NOMO-1 treated with dmso at 0.1 percent for 144 hours (cell line): ENCODE results near the gene CD59.

Experiments
- DNase-seq: peaks from one replicate; lab custom pipeline; 2025; ENCODE audit not compliant: unreplicated experiment; lab: John Stamatoyannopoulos, UW

CD59 gene

DNA sequence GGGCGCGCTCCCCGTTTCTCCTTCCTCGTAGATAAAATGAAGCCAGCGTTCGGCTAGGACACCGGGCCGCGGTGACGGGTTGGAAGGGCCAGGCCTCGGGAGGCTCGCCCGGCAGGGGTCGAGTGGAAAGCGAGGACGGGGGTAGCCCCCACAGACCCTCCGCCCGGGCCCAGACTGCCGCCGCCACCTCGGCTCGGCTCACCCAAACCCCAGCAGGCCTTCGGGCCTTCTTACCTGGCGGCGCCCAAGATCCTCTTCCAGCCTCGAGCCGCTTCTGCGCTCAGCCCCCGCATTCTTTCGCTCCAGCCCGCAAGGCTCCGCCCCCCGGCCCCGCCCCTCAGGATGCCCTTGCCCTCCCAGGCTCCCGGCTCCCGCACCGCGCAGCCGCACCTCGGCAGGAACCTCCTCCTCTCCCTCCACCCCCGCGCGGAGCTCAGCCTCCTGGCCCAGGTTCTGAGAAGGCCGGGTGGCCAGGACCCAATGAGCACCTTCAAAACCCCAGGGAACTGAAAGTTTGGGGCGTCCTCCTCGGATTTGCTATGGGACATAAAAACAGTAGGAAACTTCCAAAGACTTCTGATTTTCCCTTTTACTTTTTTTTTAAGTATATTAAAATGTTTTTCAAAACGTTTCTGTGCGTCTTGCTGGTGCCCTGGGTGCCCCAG is at the start of gene CD59:
Gene CD59 (minus strand): TSS at position 276 of the 665 bp plus-strand sequence. CDS start 13,978 bp downstream, outside the sequence.
- DNase-seq: peak; percentile 22

- no peak for DNase-seq
Observed at GRCh38 chr11:33785609-33786008, 49.4 kb upstream of the CD59 start.

DNA sequence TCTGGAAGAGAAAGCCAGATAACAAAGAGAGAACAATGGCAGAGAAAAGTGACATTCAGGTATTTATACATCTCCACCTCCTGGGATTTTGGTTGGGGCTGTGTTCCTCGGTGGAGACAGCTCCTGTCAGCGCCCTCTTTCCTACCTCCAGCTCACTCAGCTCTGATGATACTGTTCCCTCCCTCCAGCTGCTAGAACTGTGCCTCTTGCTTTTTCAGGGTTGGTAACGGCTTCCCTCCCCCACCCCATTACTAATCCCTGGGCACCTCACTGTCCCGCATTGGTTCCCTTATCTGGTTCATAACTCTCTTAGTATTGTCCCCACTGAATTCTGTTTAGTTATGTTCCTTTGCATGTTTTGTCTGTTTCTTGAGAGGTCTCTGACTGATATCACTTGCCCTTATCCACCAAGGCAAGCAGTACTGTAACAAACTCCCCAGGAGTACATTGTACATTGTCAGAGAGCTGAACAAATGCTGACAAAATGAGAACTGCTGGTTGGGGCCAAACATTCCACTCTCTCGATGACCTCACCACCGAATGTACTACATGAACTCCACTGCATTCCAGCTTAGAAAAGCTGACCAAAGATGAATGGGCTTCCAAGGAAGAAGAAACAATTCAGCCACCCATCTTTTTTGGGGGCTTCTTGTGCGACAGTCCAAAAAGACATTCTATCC is 43.8 kb upstream of the CD59 start:
- no peak for DNase-seq

DNA sequence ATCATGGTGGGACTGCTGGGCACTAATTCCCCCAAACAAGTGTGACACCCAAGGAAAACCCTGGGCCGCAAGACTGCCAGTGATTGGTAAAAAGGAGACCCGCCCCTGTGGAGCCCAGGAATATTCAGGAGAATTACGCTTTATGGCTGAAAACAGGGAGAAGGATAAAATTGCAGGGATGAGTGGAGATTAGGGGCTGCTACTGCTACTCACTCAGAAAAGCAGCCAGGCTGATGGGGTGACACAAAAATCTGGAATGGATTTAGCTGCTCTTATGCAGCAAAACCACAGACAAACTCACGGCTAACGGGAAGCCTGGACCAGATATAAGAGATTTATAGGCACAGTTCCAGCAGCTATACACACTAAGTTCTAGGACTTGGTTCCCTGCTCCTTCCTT is 42.5 kb upstream of the CD59 start:
- DNase-seq: no peak

DNA sequence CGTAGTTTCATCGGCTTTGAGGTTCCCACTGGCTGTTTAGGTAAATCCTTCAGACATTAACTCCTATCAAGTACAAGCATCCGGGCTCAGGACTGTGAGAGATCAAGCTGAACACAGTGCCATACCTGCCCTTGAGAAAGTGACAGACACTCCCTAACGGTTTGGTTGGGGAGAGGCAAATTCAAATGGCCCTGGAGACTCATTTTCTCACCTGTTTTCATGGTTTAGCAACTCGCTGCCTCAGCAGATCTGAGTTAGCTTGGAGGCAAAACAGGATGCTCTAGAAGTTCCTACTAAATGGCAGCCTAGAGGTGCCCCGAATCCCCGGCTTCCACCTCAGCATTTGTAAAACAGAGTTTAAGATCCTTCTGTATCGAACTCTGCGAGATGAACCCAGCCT is 41.7 kb upstream of the CD59 start:
- no peak for DNase-seq

- DNase-seq: no peak
Observed at GRCh38 chr11:33775832-33776470, 39.7 kb upstream of the CD59 start.

DNA sequence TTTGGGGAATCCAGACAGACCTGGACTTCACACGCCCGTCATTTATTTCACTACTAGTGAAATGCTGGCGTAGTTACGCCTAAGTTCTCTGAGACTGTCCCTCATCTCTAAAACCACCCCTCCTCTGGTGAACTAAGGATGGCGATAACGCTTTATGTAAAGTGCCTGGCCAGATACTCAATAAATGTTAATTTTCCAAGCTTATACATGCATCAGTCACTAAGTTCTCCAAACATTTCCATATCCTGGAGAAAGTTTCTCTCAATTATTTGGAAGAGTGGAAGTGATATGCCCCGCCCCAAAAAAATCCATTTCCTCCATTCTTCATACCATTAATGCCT is 39.2 kb upstream of the CD59 start:
- DNase-seq: no peak

DNA sequence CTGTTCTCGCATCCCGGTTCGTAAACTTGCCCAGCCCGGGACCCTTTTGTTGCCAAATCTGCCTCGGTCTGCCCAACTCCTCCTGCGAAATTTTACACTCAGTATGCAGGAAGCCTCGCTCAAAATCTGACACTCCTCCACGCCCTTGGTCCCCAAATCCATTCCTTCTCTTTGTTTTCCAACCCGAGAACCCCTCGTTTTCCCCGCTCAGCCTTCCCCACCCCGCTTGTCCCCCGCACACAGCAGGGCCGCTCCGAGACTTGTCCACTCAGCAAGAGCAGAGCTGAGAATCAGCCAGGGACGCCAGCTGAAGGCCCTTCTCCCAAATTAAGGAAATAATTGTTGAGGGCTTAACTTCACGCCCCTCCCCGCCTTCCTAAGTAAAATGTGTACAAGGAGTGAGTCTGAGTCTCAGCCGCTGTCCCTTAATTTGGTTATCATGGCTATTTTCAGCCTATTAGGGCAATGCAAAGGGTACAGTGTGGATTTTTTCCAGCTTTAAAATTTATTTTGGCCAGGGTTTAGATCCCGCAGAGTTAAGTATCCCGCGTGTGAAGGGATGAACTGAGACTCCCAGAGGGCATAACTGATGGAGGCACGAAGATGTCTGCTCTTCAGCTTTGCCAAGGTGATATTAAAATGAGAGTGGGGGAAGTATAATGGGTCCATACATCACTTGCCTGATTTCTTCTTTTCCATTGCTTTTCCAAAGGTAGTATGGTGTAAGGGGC is 38.7 kb upstream of the CD59 start:
- DNase-seq: no peak

GRCh38 chr11:33773987-33774735 is 37.9 kb upstream of the CD59 start, which contains the start of gene FBXO3:
Gene FBXO3 (minus strand): TSS chr11:33774520. CDS start chr11:33774497, 23 bp downstream.
- DNase-seq: peak; percentile 62

DNA sequence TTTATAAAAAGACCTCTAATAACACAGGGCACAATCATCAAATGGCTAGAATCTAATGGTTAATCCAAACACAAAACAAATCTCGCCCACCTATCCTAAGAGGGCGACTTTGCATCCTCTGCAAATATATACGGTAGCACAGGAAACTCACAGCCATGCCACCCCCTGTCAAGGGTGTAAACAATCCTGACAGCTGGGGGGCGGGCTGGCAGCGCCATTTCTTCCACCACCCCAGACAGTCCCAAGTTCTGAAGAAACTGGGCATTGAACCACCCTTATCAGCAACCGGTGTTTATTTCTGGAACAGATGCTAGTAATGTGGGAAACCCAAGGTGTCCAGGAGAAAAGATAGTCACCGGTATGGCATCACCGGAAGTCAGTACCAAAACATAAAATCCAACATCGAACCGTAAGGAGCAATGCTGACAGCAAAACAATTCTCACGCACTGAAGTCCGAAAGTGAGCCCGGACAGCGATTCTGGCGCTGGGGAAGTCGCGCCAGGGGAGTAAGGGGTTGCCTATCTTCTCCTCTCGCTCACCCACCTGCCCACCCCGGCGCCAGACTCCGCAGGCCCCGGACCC is 37.3 kb upstream of the CD59 start:
- DNase-seq: no peak

- DNase-seq: no peak
Observed at GRCh38 chr11:33772870-33773269, 36.6 kb upstream of the CD59 start.

DNA sequence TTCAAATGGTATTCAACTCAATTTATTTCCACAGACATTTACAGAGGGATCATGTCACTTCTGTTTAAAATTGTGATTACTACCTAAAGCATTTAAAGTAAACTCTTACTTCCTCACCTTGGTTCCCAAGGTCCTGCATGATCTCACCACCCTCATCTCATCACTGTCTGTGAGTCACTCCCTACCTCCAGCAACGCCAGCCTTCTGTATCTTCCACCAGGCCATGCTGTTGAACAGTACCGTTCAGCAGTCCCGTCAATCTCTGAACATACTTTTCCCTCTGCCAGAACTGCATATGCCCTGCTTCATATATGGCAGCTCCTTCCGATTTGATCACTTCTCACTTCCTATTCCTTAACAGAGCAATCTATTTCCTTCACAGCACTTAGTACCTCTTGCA is 36.1 kb upstream of the CD59 start:
- no peak for DNase-seq

DNA sequence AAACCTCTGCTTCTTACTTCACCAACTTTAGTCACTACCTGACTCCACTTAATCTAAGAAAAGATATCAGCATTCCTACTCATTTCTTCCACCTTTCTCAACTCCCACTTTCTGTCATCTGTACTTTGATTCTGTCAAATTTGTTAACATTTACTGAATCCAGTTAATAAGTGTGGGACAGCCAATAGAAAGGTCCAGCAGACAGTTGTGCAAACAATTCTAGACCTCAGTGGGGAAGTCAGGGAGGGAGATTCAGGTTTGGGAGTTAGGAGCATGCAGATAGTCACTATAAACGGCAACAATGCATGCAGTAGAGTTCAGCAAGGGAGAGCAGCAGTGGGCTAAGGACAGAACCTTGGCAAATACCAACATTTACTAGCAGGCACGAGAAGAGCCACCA is 34.0 kb upstream of the CD59 start:
- DNase-seq: no peak

DNA sequence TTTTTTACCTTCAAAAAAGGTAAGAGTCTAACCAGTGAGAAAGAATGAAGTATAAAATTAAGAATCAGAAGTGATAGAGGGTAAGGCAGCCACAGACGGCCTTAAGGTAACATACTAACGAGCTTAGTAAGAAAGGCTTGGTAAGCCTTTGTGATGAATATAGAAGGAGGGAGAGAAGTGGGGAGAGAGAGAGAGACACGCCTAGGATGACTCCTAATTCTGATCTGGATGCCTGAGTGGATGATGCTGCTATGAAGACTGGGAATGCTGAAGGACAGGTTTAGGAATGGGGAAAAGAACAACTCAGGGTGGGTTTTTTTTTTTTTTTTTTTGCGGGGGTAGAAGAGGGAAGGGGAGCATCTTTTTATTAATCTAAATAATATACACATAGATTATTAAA is 33.3 kb upstream of the CD59 start:
- DNase-seq: no peak

GRCh38 chr11:33767624-33768023 is 31.4 kb upstream of the CD59 start:
- no peak for DNase-seq

- no peak for DNase-seq
Observed at GRCh38 chr11:33766085-33766484, 29.9 kb upstream of the CD59 start.

GRCh38 chr11:33761471-33761870 is 25.2 kb upstream of the CD59 start:
- no peak for DNase-seq

GRCh38 chr11:33753304-33753967 is 17.2 kb upstream of the CD59 start:
- DNase-seq: no peak

DNA sequence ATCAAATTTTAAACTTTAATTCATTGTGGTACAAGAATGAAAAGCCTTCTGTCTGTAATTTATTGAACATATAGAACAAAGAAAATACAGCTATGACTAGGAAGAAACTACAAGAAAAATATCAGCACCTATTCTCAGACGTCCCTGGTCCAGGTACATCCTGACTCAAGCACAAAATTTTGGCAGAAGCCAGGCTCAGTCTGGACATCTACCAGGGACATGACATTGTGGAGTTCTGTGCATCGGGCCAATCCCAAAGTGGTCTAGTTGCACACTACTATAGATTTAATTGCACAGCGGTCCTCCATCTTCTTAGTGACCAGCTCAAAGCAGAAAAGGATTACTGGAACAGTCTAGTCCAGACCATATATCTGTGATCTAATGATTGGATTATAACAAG is 15.7 kb upstream of the CD59 start:
- no peak for DNase-seq

DNA sequence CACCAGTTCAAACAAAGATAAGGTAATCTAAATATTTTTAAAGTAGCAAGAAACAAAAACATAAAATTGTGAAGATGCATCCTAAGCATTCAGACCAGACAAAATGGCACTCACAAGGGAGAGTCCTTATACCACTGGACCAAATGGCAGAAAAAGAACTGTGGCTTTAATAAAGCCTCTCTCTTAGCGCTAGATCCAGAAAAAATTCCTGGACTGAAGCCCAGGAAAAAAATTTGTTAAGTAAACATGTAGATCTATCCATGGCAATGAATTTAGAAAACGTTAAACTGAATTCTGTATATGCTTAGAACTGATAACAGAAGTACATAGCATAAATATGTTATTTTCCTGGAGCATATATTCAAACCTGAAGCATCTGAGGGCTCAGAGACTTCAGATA is 11.8 kb upstream of the CD59 start:
- DNase-seq: no peak
